Osteoblast (primary cell): Measurements from ENCODE around the gene HAGHL. TPM values are rescaled to one million over a fixed set of nuclear protein-coding genes. Genes with fewer than 3 reads are reported as not detected.

Experiments
- DNase-seq: peaks from one replicate; pipeline ENCODE4 v3.0.0; 2011; ENCODE audit warnings: low spot score, mixed read lengths; ENCODE audit not compliant: insufficient read length; ENCODE audit errors: missing footprints
- H2AFZ ChIP-seq: 2 replicates; pipeline ENCODE4 v1.6.0; 2011; ENCODE audit warnings: mild to moderate bottlenecking, low read length
- H3K27ac ChIP-seq: 2 replicates; pipeline ENCODE4 v1.5.1; 2011; ENCODE audit warnings: mild to moderate bottlenecking, low read depth, low read length, moderate library complexity
- H3K27me3 ChIP-seq: 2 replicates; pipeline ENCODE4 v1.6.0; 2012; ENCODE audit warnings: mild to moderate bottlenecking, control low read depth, inconsistent platforms, low read length, moderate library complexity; ENCODE audit not compliant: insufficient read depth
- H3K36me3 ChIP-seq: 2 replicates; pipeline ENCODE4 v1.5.1; 2011; ENCODE audit warnings: mild to moderate bottlenecking, low read length, control low read depth, moderate library complexity; ENCODE audit not compliant: insufficient read depth
- H3K4me1 ChIP-seq: 2 replicates; pipeline ENCODE4 v1.5.1; 2011; ENCODE audit warnings: mild to moderate bottlenecking, low read length, control low read depth, moderate library complexity; ENCODE audit not compliant: insufficient read depth
- H3K4me2 ChIP-seq: 2 replicates; pipeline ENCODE4 v1.6.0; 2011; ENCODE audit warnings: mild to moderate bottlenecking, low read length; ENCODE audit not compliant: insufficient read depth
- H3K4me3 ChIP-seq: fragments of 200-600 bp; sonication (generic); 3 replicates; pipeline ENCODE4 v1.5.1; 2012; ENCODE audit warnings: mild to moderate bottlenecking, low read length, inconsistent platforms; ENCODE audit not compliant: insufficient read depth
- H3K79me2 ChIP-seq: 2 replicates; pipeline ENCODE4 v1.6.0; 2012; ENCODE audit warnings: mild to moderate bottlenecking, low read length, control low read depth, inconsistent platforms; ENCODE audit not compliant: insufficient read depth
- H3K9me3 ChIP-seq: 2 replicates; pipeline ENCODE4 v1.5.1; 2011; ENCODE audit warnings: low read depth, low read length, control low read depth
- H4K20me1 ChIP-seq: 2 replicates; pipeline ENCODE4 v1.6.0; 2012; ENCODE audit warnings: mild to moderate bottlenecking, low read length, control low read depth; ENCODE audit not compliant: insufficient read depth
- total RNA-seq: library from RNA; depleted of rRNA; stranded (reverse); fragments of >200 nt; gene quantifications from 2 replicates; pipeline ENCODE4 v1.2.3, GENCODE V29; 2012
- TF ChIP-seq, protein P1 (sequence below): IDR thresholded peaks from 2 replicates; pipeline ENCODE4 v1.5.1; 2011; ENCODE audit warnings: mild to moderate bottlenecking, low read depth, low read length, moderate library complexity; ENCODE audit errors: extremely low read depth

HAGHL gene
- total RNA-seq, 1 donor: 16.3 TPM

DNA sequence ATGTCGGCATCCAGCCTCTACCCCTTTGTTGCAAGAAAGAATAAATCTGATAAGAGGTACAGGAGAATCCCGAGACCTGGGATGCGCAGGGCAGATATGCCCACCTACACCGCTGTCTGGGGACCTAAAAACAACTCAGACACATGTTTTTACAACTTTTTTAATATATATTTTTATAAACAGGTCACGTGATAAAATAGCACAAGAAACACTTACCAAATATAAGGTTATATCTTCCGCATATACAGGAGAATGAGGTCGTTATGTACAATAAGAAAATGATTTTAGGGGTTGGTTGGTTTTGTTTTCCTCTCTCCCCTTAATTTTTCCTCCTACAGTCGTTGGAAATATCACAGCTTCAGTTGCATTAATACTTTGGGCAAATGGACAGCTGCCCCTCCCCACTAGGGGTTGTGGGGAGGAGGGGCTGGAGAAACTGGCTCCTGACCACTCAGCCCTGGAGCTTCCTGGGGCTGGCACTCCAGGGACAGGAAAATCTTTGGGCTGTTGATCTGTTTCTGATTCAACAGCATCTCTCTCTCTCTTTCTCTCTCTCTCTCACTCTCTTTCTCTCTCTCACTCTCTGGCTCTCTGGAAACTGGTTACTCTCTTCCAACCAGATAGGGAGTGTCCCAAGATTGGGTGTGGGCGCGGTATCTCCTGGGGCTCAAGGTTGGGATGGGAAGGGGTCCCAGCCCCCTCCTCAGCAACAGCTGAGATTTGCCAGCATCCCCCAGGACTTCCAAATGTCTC lies 34.4 kb upstream of the HAGHL start:
- H3K27me3 ChIP-seq: peaks cover 43% of the 10 kb centered on the region

DNA sequence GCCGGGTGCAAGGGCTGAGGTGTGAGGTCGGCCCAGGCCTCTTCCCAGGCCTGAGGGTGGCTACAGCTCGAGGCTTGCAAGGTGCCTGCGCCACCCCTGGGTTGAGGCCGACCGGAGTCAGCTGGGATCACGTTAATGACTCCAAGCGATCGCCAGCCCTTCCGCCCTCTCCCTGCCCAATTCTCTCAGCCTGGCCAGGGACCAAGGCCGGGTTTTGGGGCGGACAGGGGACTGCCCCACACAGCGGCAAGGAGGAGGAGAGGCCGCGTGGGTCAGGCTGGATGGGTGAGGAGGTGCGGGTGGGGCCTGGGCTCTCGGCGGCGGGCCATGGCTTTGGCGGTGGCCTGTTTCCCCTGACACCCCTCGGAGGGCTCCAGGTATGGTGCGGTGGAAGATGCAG lies 33.5 kb upstream of the HAGHL start:
- TF ChIP-seq, protein P1, sequence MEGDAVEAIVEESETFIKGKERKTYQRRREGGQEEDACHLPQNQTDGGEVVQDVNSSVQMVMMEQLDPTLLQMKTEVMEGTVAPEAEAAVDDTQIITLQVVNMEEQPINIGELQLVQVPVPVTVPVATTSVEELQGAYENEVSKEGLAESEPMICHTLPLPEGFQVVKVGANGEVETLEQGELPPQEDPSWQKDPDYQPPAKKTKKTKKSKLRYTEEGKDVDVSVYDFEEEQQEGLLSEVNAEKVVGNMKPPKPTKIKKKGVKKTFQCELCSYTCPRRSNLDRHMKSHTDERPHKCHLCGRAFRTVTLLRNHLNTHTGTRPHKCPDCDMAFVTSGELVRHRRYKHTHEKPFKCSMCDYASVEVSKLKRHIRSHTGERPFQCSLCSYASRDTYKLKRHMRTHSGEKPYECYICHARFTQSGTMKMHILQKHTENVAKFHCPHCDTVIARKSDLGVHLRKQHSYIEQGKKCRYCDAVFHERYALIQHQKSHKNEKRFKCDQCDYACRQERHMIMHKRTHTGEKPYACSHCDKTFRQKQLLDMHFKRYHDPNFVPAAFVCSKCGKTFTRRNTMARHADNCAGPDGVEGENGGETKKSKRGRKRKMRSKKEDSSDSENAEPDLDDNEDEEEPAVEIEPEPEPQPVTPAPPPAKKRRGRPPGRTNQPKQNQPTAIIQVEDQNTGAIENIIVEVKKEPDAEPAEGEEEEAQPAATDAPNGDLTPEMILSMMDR: no peak
- Histone ChIP-seq H3K79me2 (peaks cover 15% of the 10 kb centered on the region), H3K27me3 (peaks cover 43% of the 10 kb centered on the region), H3K4me3 (no peak overlapping the region), H3K27ac (no peak overlapping the region), H4K20me1 (peaks cover 5% of the 10 kb centered on the region), H3K9me3 (no peaks in the 10 kb centered on the region), H3K4me1 (peaks cover 6% of the 10 kb centered on the region), H3K4me2 (no peak overlapping the region), H2AFZ (no peak overlapping the region), H3K36me3 (no peaks in the 10 kb centered on the region)
- DNase-seq: no peak

More for the DNA sequence above, 34.4 kb upstream of the HAGHL start:
- no peak overlapping the region for H2AFZ ChIP-seq
- no peaks in the 10 kb centered on the region for H3K9me3 ChIP-seq
- peaks cover 15% of the 10 kb centered on the region for H3K79me2 ChIP-seq
- TF ChIP-seq, protein P1: no peak
- H3K27ac ChIP-seq: no peak overlapping the region
- H4K20me1 ChIP-seq: peaks cover 5% of the 10 kb centered on the region
- H3K36me3 ChIP-seq: peaks cover under 1% of the 10 kb centered on the region
- H3K4me2 ChIP-seq: no peak overlapping the region
- no peak for DNase-seq
- H3K4me3 ChIP-seq: no peak overlapping the region
- peaks cover 6% of the 10 kb centered on the region for H3K4me1 ChIP-seq

DNA sequence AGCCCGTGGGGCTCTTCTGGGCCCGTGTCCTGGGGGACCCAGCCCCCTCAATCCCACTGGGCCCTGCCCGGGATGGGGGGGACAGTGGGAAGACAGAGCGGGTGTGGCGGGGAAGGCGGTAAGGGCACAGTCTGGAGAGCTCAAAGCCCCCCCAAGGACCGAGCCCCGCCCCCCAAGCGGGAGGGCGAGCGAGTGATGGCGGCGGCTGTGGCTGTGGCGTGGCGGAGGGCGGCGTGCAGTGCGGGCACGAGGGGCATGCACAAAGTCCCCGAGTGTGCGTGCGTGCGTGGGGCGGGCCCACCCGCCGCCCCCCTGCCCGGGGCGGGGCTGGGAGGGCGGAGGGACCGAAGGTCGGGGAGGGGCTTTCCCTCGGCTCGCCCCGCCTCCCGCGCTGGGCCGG lies 33.1 kb upstream of the HAGHL start:
- no peak for DNase-seq
- H4K20me1 ChIP-seq: peaks cover 5% of the 10 kb centered on the region
- H3K36me3 ChIP-seq: no peaks in the 10 kb centered on the region
- no peak overlapping the region for H3K4me2 ChIP-seq
- no peak overlapping the region for H2AFZ ChIP-seq
- peaks cover 6% of the 10 kb centered on the region for H3K4me1 ChIP-seq
- H3K79me2 ChIP-seq: peaks cover 12% of the 10 kb centered on the region
- TF ChIP-seq, protein P1: no peak
- no peak overlapping the region for H3K4me3 ChIP-seq
- no peaks in the 10 kb centered on the region for H3K9me3 ChIP-seq
- H3K27me3 ChIP-seq: peaks cover 43% of the 10 kb centered on the region
- H3K27ac ChIP-seq: no peak overlapping the region

DNA sequence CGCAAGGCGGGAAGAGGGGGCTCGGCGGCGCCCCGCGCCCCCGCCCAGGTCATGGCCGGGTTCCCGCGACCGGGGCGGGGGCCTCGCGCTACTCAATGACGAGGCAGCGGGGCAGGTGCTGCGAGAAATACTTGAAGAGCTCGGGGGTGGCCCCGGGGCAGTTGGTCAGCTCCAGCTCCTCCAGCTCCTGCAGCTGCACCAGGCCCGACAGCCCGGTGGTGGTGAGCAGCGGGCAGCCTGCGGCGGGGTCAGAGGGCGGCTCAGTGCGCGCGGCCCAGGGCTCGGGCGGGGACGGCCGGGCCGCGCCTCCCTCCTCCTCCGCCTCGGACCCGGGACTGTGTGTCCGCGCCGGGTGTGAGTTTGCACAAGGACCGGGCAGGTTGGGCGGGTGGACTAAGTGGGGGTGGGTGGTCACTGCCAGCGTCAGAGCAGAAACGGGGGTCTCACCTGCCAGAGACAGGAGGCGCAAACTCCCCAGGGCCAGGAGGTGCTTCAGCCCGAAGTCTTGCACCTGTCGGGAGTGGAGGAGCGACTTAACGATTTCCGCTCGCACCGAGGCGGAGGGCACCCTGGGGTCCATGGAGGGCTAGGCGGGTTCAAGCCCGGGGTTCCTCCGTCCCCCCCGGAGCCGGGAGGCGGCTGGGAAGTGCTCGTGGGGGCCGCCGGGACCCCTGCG lies 32.6 kb upstream of the HAGHL start:
- H2AFZ ChIP-seq: no peak overlapping the region
- peaks cover 7% of the 10 kb centered on the region for H3K79me2 ChIP-seq
- TF ChIP-seq, protein P1: no peak
- H4K20me1 ChIP-seq: peaks cover 5% of the 10 kb centered on the region
- no peak overlapping the region for H3K4me3 ChIP-seq
- no peak overlapping the region for H3K4me2 ChIP-seq
- H3K27ac ChIP-seq: no peak overlapping the region
- peaks cover 48% of the 10 kb centered on the region for H3K27me3 ChIP-seq
- peaks cover 6% of the 10 kb centered on the region for H3K4me1 ChIP-seq
- H3K36me3 ChIP-seq: no peaks in the 10 kb centered on the region
- no peak for DNase-seq
- no peaks in the 10 kb centered on the region for H3K9me3 ChIP-seq
